A549 (cell line): ENCODE measurements around the gene CTSC. TPM values are rescaled to one million over a fixed set of nuclear protein-coding genes. Genes with fewer than 3 reads are reported as not detected.

ENCODE experiments used
- ATAC-seq, 2 experiments: fragments of 200-7000 bp in 1 of 2; fragments of >200 bp in 1 of 2; cut with Nextera tagmentation in 1 of 2; cut with Tn5 transposase in 1 of 2; 3 replicates each; pipeline versions ENCODE4 v1.8.0 to v1.9.1; 2018 to 2020; ENCODE audit warnings: mild to moderate bottlenecking in 1 of 2, moderate library complexity in 1 of 2
- CTCF ChIA-PET: fragments of 300-600 bp; sonication (Branson Sonifier 250); formaldehyde crosslinking; extraction: SDS; loops from one replicate; lab custom pipeline; 2021; ENCODE audit warnings: antibody characterized with exemption, inconsistent platforms; lab: Yijun Ruan, JAX
- POLR2A ChIA-PET: fragments of 350-600 bp; formaldehyde crosslinking; extraction: SDS; loops from one replicate; lab custom pipeline; 2021; ENCODE audit warnings: antibody characterized with exemption, inconsistent platforms; lab: Yijun Ruan, JAX
- DNase-seq, 2 experiments: peaks; one replicate each; pipeline versions ENCODE4 v3.0.0 to v3.0.0-alpha.2; 2011 to 2016; ENCODE audit warnings: low read depth in 1 of 2, low spot score in 1 of 2
- FAIRE-seq: peaks from 2 replicates; lab custom pipeline; 2011; peaks lifted over from hg19 to GRCh38; lab: Jason Lieb, UNC
- H3K27ac ChIP-seq, 2 experiments: fragments of >200 bp; sonication (Bioruptor Twin); formaldehyde crosslinking; 3 replicates each; pipeline ENCODE4 v1.5.1; 2016 to 2017
- H3K4me1 ChIP-seq: fragments of >200 bp; sonication (Bioruptor Twin); formaldehyde crosslinking; 3 replicates; pipeline ENCODE4 v1.6.1; 2016
- H3K4me2 ChIP-seq: fragments of >200 bp; sonication (Bioruptor Twin); formaldehyde crosslinking; 3 replicates; pipeline ENCODE4 v1.6.1; 2016
- H3K4me3 ChIP-seq: fragments of >200 bp; sonication (Bioruptor Twin); formaldehyde crosslinking; 3 replicates; pipeline ENCODE4 v1.5.1; 2016
- H3K9me3 ChIP-seq: fragments of >200 bp; sonication (Bioruptor Twin); formaldehyde crosslinking; 3 replicates; pipeline ENCODE4 v1.6.1; 2016
- CBX8 ChIP-seq: fragments of 200-600 bp; sonication (generic); IDR thresholded peaks from 2 replicates; pipeline ENCODE4 v1.6.1; 2016
- CEBPB ChIP-seq, 2 experiments: fragments of >200 bp in 1 of 2; sonication (Bioruptor Twin) in 1 of 2; formaldehyde crosslinking in 1 of 2; IDR thresholded peaks; 2 replicates each; pipeline ENCODE4 v1.6.1; 2012 to 2016
- CTCF ChIP-seq: fragments of >200 bp; sonication (Bioruptor Twin); formaldehyde crosslinking; IDR thresholded peaks from 3 replicates; pipeline ENCODE4 v1.5.1; 2016
- EHMT2 ChIP-seq: fragments of 200-600 bp; sonication (generic); IDR thresholded peaks from 2 replicates; pipeline ENCODE4 v1.6.1; 2016; ENCODE audit warnings: antibody characterized with exemption, low read depth, mild to moderate bottlenecking, moderate library complexity
- EP300 ChIP-seq, 2 experiments: fragments of >200 bp; sonication (Bioruptor Twin); formaldehyde crosslinking; IDR thresholded peaks; 2 replicates in 1 of 2; 3 replicates in 1 of 2; pipeline ENCODE4 v1.6.1; 2016 to 2017
- ESRRA ChIP-seq: fragments of 150-350 bp; IDR thresholded peaks from 2 replicates; pipeline ENCODE4 v1.6.1; 2014; ENCODE audit warnings: mild to moderate bottlenecking, low read length, borderline replicate concordance
- FOSL2 ChIP-seq, 2 experiments: fragments of 450-650 bp in 1 of 2; fragments of >200 bp in 1 of 2; sonication (Bioruptor Twin) in 1 of 2; formaldehyde crosslinking; IDR thresholded peaks; 2 replicates each; pipeline versions ENCODE4 v1.5.0 to v1.6.1; 2016 to 2020; ENCODE audit warnings: mild to moderate bottlenecking in 1 of 2, moderate library complexity in 1 of 2
- FOXS1 ChIP-seq: fragments of 250-450 bp; sonication (Bioruptor Pico); IDR thresholded peaks from 2 replicates; pipeline ENCODE4 v1.5.0; 2020; ENCODE audit warnings: mild to moderate bottlenecking, moderate library complexity
- HDAC2 ChIP-seq: fragments of 200-600 bp; sonication (generic); IDR thresholded peaks from 2 replicates; pipeline ENCODE4 v1.6.1; 2016
- HES2 ChIP-seq: fragments of >200 bp; sonication (Bioruptor Twin); formaldehyde crosslinking; IDR thresholded peaks from 2 replicates; pipeline ENCODE4 v1.6.1; 2016
- HEYL ChIP-seq: fragments of 250-450 bp; sonication (Bioruptor Pico); IDR thresholded peaks from 2 replicates; pipeline ENCODE4 v1.8.0; 2021; ENCODE audit warnings: mild to moderate bottlenecking, moderate library complexity
- HMGXB4 ChIP-seq: fragments of 250-450 bp; sonication (Bioruptor Pico); IDR thresholded peaks from 2 replicates; pipeline ENCODE4 v1.5.0; 2021; ENCODE audit warnings: mild to moderate bottlenecking, moderate library complexity, borderline replicate concordance
- HOXB13 ChIP-seq: fragments of 250-450 bp; sonication (Bioruptor Pico); IDR thresholded peaks from 2 replicates; pipeline ENCODE4 v1.5.0; 2020; ENCODE audit warnings: low read depth, mild to moderate bottlenecking, moderate library complexity
- HOXB5 ChIP-seq: fragments of 250-450 bp; sonication (Bioruptor Pico); IDR thresholded peaks from 2 replicates; pipeline ENCODE4 v1.5.0; 2020; ENCODE audit warnings: mild to moderate bottlenecking, moderate library complexity
- JUNB ChIP-seq: fragments of >200 bp; sonication (Bioruptor Twin); formaldehyde crosslinking; IDR thresholded peaks from 2 replicates; pipeline ENCODE4 v1.6.1; 2016
- KDM1A ChIP-seq: fragments of 200-600 bp; sonication (generic); IDR thresholded peaks from 2 replicates; pipeline ENCODE4 v1.6.1; 2016; ENCODE audit warnings: low read depth, mild to moderate bottlenecking
- MAFK ChIP-seq: fragments of 450-650 bp; IDR thresholded peaks from 2 replicates; pipeline ENCODE4 v1.6.1; 2014; ENCODE audit not compliant: partially characterized antibody
- NFE2L2 ChIP-seq: fragments of 150-350 bp; conservative IDR thresholded peaks from 2 replicates; pipeline ENCODE4 v1.6.1; 2014; ENCODE audit warnings: low read length
- NPAS2 ChIP-seq: fragments of 250-450 bp; sonication (Bioruptor Pico); IDR thresholded peaks from 2 replicates; pipeline ENCODE4 v1.8.0; 2022; ENCODE audit warnings: mild to moderate bottlenecking, moderate library complexity, borderline replicate concordance
- POLR2AphosphoS2 ChIP-seq: conservative IDR thresholded peaks from 2 replicates; pipeline ENCODE4 v1.6.1; 2012; ENCODE audit warnings: low read length, improper control_type of control experiment, inconsistent platforms
- RAD21 ChIP-seq, 2 experiments: fragments of >200 bp in 1 of 2; sonication (Bioruptor Twin) in 1 of 2; formaldehyde crosslinking in 1 of 2; IDR thresholded peaks in 1 of 2; conservative IDR thresholded peaks in 1 of 2; 2 replicates in 1 of 2; 3 replicates in 1 of 2; pipeline ENCODE4 v1.6.1; 2012 to 2018; ENCODE audit warnings: inconsistent platforms in 1 of 2
- RARB ChIP-seq: fragments of 250-450 bp; sonication (Bioruptor Pico); IDR thresholded peaks from 2 replicates; pipeline ENCODE4 v1.8.0; 2021; ENCODE audit warnings: mild to moderate bottlenecking, moderate library complexity
- SMC3 ChIP-seq: fragments of >200 bp; sonication (Bioruptor Twin); formaldehyde crosslinking; IDR thresholded peaks from 3 replicates; pipeline ENCODE4 v1.6.1; 2018; ENCODE audit warnings: inconsistent platforms
- SREBF2 ChIP-seq: fragments of 450-650 bp; IDR thresholded peaks from 2 replicates; pipeline ENCODE4 v1.6.1; 2014; ENCODE audit warnings: mild to moderate bottlenecking, moderate library complexity
- TP53 ChIP-seq: fragments of 250-450 bp; sonication (Bioruptor Pico); IDR thresholded peaks from 2 replicates; pipeline ENCODE4 v1.5.0; 2021; ENCODE audit warnings: mild to moderate bottlenecking, moderate library complexity
- ZNF302 ChIP-seq: fragments of 250-450 bp; sonication (Bioruptor Pico); IDR thresholded peaks from 2 replicates; pipeline ENCODE4 v1.9.0; 2021; ENCODE audit warnings: inconsistent platforms, mild to moderate bottlenecking, moderate library complexity
- WGBS: methylation state at CpG from one replicate; pipeline ENCODE4 v1.1.6; 2017; ENCODE audit errors: missing lambda C conversion rate; 5-methylcytosine and 5-hydroxymethylcytosine counted together
- polyA plus RNA-seq, 4 experiments: library from polyadenylated mRNA; depleted of rRNA in 3 of 4; stranded (reverse); fragments of >200 nt; fragmentation: RNase III in 1 of 4; extraction: RNeasy Plus Mini Kit Qiagen cat#74134 plus additional on column Dnase treatment in 1 of 4; gene quantifications; 2 replicates in 3 of 4; 3 replicates in 1 of 4; pipeline ENCODE4 v1.2.3, GENCODE V29; 2011 to 2017
- TF ChIP-seq, protein P1 (sequence below): fragments of 250-450 bp; sonication (Bioruptor Pico); IDR thresholded peaks from 2 replicates; pipeline ENCODE4 v1.5.0; 2020; ENCODE audit warnings: low read depth, mild to moderate bottlenecking, moderate library complexity
- TF ChIP-seq, protein P2 (sequence below): IDR thresholded peaks from 2 replicates; pipeline ENCODE4 v1.6.1; 2012

CTSC gene
- polyA plus RNA-seq, 2 of the 4 experiments (the other 2 are of a cell fraction), result 50.0 to 118 TPM

DNA sequence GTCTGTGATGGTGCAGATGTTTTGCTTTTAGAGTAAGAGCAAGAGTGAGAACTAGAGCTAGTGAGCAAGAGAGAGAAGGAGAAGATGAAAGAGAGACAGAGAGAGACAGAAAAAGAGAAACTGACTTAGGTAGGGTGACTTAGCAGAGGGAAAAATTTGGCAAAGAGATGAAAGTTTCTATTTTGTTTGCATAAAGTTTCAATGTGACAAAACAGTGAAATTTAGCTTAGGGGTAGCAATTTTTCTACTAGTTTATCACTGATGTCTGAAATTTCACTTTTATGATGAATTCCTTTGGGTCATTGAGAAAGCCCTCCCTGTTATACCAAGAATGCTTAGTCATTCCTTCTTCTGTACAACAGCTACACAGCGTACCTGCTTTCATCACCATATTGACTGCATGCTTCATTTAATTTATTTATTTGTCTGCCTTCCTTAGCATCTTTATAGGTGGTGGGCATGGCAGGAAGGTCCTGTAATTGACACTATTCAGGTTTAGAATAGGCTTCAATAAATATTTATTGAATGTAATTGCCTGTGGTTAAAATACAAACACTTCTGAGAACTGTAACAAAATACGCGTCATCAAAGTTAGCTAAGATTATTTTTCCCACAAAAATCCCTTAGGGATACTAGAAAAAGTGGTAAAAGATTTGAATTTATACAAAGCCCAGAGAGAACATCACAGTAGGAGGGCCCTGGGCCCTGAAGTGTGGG is 19.9 kb upstream of the CTSC start:
- DNase-seq (peak in 1 of 2 experiments; percentile 47), FAIRE-seq (peak; percentile 23), ATAC-seq (peak; percentile 54 to 73; a peak in 4 of 6 replicates)
- no peak overlapping the region for H3K4me3 ChIP-seq
- WGBS, result 74% methylated on average over 3 of the region's 3 CpGs
- H3K4me1 ChIP-seq, result peaks cover 15% of the 10 kb centered on the region
- TF ChIP-seq RAD21 (conservative IDR thresholded peaks at IDR 0.05 in 1 of 2, IDR thresholded peaks at IDR 0.05 in 1 of 2), result no peak
- no peak for TF ChIP-seq CBX8
- TF ChIP-seq MAFK, result peak; percentile 90
- TF ChIP-seq, protein P1, sequence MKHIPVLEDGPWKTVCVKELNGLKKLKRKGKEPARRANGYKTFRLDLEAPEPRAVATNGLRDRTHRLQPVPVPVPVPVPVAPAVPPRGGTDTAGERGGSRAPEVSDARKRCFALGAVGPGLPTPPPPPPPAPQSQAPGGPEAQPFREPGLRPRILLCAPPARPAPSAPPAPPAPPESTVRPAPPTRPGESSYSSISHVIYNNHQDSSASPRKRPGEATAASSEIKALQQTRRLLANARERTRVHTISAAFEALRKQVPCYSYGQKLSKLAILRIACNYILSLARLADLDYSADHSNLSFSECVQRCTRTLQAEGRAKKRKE, result no peak
- no peak for TF ChIP-seq SREBF2
- TF ChIP-seq CEBPB (IDR thresholded peaks at IDR 0.05), result no peak
- no peak for TF ChIP-seq RARB (CRISPR knock-in tag)
- no peak for TF ChIP-seq KDM1A
- no peak for TF ChIP-seq ZNF302 (CRISPR knock-in tag)
- no peak for TF ChIP-seq EHMT2
- no peak for TF ChIP-seq FOSL2 (IDR thresholded peaks at IDR 0.05)
- 0 out of 2 replicates have a peak, but pooled peaks have one; percentile 15 for TF ChIP-seq FOSL2 (CRISPR knock-in tag; IDR thresholded peaks at IDR 0.05)
- no peak for TF ChIP-seq HDAC2
- TF ChIP-seq FOXS1 (CRISPR knock-in tag), result no peak
- TF ChIP-seq HOXB5 (CRISPR knock-in tag), result no peak
- TF ChIP-seq, protein P2, sequence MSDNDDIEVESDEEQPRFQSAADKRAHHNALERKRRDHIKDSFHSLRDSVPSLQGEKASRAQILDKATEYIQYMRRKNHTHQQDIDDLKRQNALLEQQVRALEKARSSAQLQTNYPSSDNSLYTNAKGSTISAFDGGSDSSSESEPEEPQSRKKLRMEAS, result no peak
- TF ChIP-seq HMGXB4 (CRISPR knock-in tag), result no peak
- TF ChIP-seq HES2, result no peak
- TF ChIP-seq HOXB13 (CRISPR knock-in tag), result no peak
- no peak for TF ChIP-seq SMC3
- peak; percentile 28; the same call in 1 of the 2 replicates for TF ChIP-seq JUNB
- peak; percentile 78 for TF ChIP-seq NFE2L2
- no peak for TF ChIP-seq HEYL (CRISPR knock-in tag)
- no peak for TF ChIP-seq EP300 (IDR thresholded peaks at IDR 0.05)
- TF ChIP-seq POLR2AphosphoS2, result no peak
- TF ChIP-seq CTCF, result no peak
- no peak for TF ChIP-seq ESRRA
- TF ChIP-seq NPAS2 (CRISPR knock-in tag), result no peak
- no peak for TF ChIP-seq TP53 (CRISPR knock-in tag)
- H3K27ac ChIP-seq, result peak overlapping the region; percentile 57 to 77
- no peaks in the 10 kb centered on the region for H3K9me3 ChIP-seq
- CTCF ChIA-PET, result interaction anchor here (1.1 kb wide), 2 partner anchors 8 to 126 kb away, joined by 3 read pairs; no protein-coding TSS in a partner anchor
- POLR2A ChIA-PET, result interaction anchor here (0.6 to 1.8 kb wide), 2 partner anchors 20 kb away, joined by 4 to 12 read pairs; partner anchors contain the start of gene CTSC
- peak overlapping the region; percentile 41 for H3K4me2 ChIP-seq
